ENCODE measurements around the gene RNF223. TPM values are rescaled to one million over a fixed set of nuclear protein-coding genes. Genes with fewer than 3 reads are reported as not detected.

Gene RNF223
- 0.65 TPM for total RNA-seq
- long read RNA-seq, partial matches to known transcripts = 0 of 1 reads
- long read RNA-seq, other reads (novel, unspliced or antisense) = 0 of 1 reads

GRCh38 chr1:1073743-1074587 lies at the start of gene RNF223:
Gene RNF223 (minus strand): TSS chr1:1074306. CDS start chr1:1072566, 1,740 bp downstream.
- DNase-seq (peak; percentile 84), ATAC-seq (peak; percentile 84 to 86)
- peak within 1 kb of the TSS; percentile 65 for H3K27ac ChIP-seq
- H3K4me3 ChIP-seq = peak within 1 kb of the TSS; percentile 28
- H3K4me1 ChIP-seq = peaks cover 7% of the 10 kb centered on the region
- H3K27me3 ChIP-seq (ENCODE audit: low read depth) = peaks cover 33% of the 10 kb centered on the region
- no peaks in the 10 kb centered on the region for H3K36me3 ChIP-seq
- no peaks in the 10 kb centered on the region for H3K9me3 ChIP-seq
- intact Hi-C loops (cut with DNase I) = no loop called here
- no peak for TF ChIP-seq CTCF (IDR thresholded peaks at IDR 0.05)

GRCh38 chr1:1122981-1123480 lies 48.9 kb upstream of the RNF223 start:
- Histone ChIP-seq H3K36me3 (no peaks in the 10 kb centered on the region), H3K9me3 (no peaks in the 10 kb centered on the region), H3K27ac (no peak overlapping the region), H3K4me3 (no peak overlapping the region), H3K4me1 (peaks cover 10% of the 10 kb centered on the region), H3K27me3 (ENCODE audit: low read depth) (peaks cover 16% of the 10 kb centered on the region)
- DNase-seq = peak; percentile 42
- intact Hi-C loops (cut with DNase I) = no loop called here
- no peak for TF ChIP-seq CTCF (IDR thresholded peaks at IDR 0.05)
- no peak for ATAC-seq

GRCh38 chr1:1122078-1122811 lies 48.1 kb upstream of the RNF223 start:
- Histone ChIP-seq H3K9me3 (no peaks in the 10 kb centered on the region), H3K4me3 (peak overlapping the region; percentile 40), H3K36me3 (no peaks in the 10 kb centered on the region), H3K27ac (no peak overlapping the region), H3K4me1 (peaks cover 10% of the 10 kb centered on the region), H3K27me3 (ENCODE audit: low read depth) (peaks cover 16% of the 10 kb centered on the region)
- ATAC-seq (peak; percentile 87 to 92), DNase-seq (peak; percentile 88)
- peak; percentile 95 for TF ChIP-seq CTCF (IDR thresholded peaks at IDR 0.05)
- intact Hi-C loops (cut with DNase I) = no loop called here

- ATAC-seq (peak in 1 of 2 donors; percentile 6), DNase-seq (no peak)
- peaks cover 10% of the 10 kb centered on the region for H3K4me1 ChIP-seq
- no peaks in the 10 kb centered on the region for H3K9me3 ChIP-seq
- no peak overlapping the region for H3K27ac ChIP-seq
- intact Hi-C loops (cut with DNase I) = no loop called here
- peaks cover 16% of the 10 kb centered on the region for H3K27me3 ChIP-seq (ENCODE audit: low read depth)
- H3K4me3 ChIP-seq = no peak overlapping the region
- H3K36me3 ChIP-seq = no peaks in the 10 kb centered on the region
- no peak for TF ChIP-seq CTCF (IDR thresholded peaks at IDR 0.05)
Observed at GRCh38 chr1:1121611-1122077, 47.5 kb upstream of the RNF223 start.

- peaks cover 10% of the 10 kb centered on the region for H3K4me1 ChIP-seq
- no peaks in the 10 kb centered on the region for H3K9me3 ChIP-seq
- intact Hi-C loops (cut with DNase I) = no loop called here
- H3K36me3 ChIP-seq = no peaks in the 10 kb centered on the region
- no peak overlapping the region for H3K27ac ChIP-seq
- DNase-seq (peak; percentile 41), ATAC-seq (no peak)
- H3K27me3 ChIP-seq (ENCODE audit: low read depth) = peaks cover 16% of the 10 kb centered on the region
- H3K4me3 ChIP-seq = no peak overlapping the region
- TF ChIP-seq CTCF (IDR thresholded peaks at IDR 0.05) = no peak
Observed at GRCh38 chr1:1120866-1121591, 46.9 kb upstream of the RNF223 start.
